Bronchial epithelial cell (primary cell): ENCODE data around the gene COPRS. TPM values are rescaled to one million over a fixed set of nuclear protein-coding genes. Genes with fewer than 3 reads are reported as not detected.

Experiments used
- DNase-seq: peaks from one replicate; pipeline ENCODE4 v3.0.0-alpha.2; 2010; ENCODE audit warnings: low read depth
- FAIRE-seq: peaks from 2 replicates; lab custom pipeline; 2011; peaks lifted over from hg19 to GRCh38; lab: Jason Lieb, UNC
- H3K27me3 ChIP-seq: 2 replicates; pipeline ENCODE4 v1.5.1; 2011; ENCODE audit warnings: low read length; ENCODE audit not compliant: control insufficient read depth, insufficient read depth
- H3K36me3 ChIP-seq: 2 replicates; pipeline ENCODE4 v1.5.1; 2011; ENCODE audit warnings: low read length; ENCODE audit not compliant: control insufficient read depth, insufficient read depth
- H3K4me3 ChIP-seq: 2 replicates; pipeline ENCODE4 v1.5.1; 2011; ENCODE audit warnings: mild to moderate bottlenecking, low read depth, low read length, control low read depth
- total RNA-seq: library from RNA; depleted of rRNA; stranded (reverse); fragments of >200 nt; gene quantifications from 2 replicates; pipeline ENCODE4 v1.2.1, GENCODE V29; 2014
- TF ChIP-seq, protein P1 (sequence below): IDR thresholded peaks from 2 replicates; pipeline ENCODE4 v1.5.1; 2011; ENCODE audit warnings: mild to moderate bottlenecking, moderate library complexity, low read length, control low read depth, inconsistent platforms; ENCODE audit not compliant: insufficient read depth, severe bottlenecking

The COPRS gene
- total RNA-seq, 1 donor from 2014 or later = 78.7 TPM

DNA sequence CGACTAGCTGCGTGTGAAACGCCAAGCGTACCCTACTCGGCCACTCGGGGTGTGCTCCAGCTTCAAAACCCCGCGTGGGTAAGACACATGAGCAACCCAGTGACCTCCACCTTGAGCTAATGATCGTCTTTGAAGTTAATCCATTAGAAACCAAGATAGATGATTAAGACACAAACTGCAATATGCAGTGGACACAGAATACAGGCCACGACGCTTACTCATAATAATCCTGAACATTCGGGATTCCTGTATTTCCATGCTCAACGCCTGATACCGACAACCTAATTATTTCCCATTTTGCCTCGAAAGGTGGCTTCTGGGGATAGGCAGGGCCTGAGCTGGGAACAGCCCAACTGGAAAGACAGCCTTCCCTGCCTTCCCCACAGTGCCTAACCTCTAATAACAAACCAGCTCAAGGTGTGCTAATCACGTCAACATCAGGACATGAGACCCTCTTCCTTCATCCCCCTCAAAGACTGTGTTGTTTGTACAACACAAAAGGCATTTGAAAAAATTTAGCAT is 504 bp upstream of the COPRS start:
- DNase-seq (peak; percentile 38), FAIRE-seq (no peak)
- TF ChIP-seq, protein P1, sequence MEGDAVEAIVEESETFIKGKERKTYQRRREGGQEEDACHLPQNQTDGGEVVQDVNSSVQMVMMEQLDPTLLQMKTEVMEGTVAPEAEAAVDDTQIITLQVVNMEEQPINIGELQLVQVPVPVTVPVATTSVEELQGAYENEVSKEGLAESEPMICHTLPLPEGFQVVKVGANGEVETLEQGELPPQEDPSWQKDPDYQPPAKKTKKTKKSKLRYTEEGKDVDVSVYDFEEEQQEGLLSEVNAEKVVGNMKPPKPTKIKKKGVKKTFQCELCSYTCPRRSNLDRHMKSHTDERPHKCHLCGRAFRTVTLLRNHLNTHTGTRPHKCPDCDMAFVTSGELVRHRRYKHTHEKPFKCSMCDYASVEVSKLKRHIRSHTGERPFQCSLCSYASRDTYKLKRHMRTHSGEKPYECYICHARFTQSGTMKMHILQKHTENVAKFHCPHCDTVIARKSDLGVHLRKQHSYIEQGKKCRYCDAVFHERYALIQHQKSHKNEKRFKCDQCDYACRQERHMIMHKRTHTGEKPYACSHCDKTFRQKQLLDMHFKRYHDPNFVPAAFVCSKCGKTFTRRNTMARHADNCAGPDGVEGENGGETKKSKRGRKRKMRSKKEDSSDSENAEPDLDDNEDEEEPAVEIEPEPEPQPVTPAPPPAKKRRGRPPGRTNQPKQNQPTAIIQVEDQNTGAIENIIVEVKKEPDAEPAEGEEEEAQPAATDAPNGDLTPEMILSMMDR = no peak
- Histone ChIP-seq H3K4me3 (peak overlapping the region; percentile 38), H3K36me3 (peaks cover 7% of the 10 kb centered on the region), H3K27me3 (no peaks in the 10 kb centered on the region)

DNA sequence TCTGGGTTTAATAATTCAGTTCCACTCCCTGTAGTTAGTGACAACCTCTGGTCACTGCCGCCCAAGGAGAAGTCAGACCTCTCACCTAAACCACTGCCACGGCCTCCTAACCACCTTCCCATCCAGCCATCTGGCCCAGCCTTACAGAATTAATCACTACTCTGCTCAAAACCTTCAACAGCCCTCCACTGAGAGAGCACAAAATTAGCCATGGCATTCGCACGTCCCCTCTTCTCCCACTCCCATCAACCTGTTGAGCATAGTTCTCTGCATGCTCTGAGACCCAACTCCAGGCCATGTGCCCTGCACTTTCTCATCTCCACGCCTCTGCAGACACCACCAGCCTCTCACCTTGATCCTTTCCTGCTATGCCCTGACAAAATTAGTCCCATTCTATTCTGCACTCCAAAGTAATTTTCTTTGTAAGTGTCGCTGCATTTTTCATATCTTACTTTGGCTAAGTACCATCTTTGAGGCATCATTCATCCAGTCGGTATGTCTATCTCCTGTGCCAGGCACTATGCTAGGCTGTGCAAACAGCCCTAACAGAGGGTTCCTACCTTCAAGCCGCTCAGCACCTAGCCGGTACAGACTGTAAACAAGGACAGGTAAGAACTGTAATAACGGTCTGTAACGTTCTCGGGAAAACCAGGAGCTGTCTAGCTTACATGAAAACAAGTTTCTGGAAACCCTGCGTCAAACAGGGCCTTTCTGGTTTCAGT is 963 bp downstream of the COPRS start:
- DNase-seq (peak; percentile 20), FAIRE-seq (peak; percentile 73)
- H3K27me3 ChIP-seq = no peaks in the 10 kb centered on the region
- peak overlapping the region; percentile 66 for H3K4me3 ChIP-seq
- H3K36me3 ChIP-seq = peaks cover 4% of the 10 kb centered on the region
- TF ChIP-seq, protein P1 = no peak

DNA sequence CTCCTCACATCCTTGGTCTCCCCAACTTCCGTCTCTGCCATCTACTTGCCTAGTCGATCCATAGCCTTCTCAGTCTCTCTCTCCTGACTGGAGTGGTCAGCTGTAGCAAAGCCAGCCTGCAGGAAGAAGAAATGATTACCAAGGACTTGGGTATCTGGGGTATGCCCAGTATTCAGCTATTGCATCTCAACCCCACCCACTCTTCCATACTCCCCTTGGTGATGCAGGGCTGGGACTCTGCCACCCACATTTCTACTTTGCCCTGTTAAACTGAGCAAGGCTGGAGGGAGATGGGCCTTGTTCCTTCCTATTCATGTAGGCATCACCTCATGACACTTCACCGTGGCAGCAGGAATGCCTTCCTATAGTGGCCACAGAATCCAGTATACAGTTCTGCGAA is 2.3 kb downstream of the COPRS start:
- Histone ChIP-seq H3K36me3 (peaks cover 6% of the 10 kb centered on the region), H3K4me3 (no peak overlapping the region), H3K27me3 (no peaks in the 10 kb centered on the region)
- FAIRE-seq (no peak), DNase-seq (no peak)
- TF ChIP-seq, protein P1 = no peak

DNA sequence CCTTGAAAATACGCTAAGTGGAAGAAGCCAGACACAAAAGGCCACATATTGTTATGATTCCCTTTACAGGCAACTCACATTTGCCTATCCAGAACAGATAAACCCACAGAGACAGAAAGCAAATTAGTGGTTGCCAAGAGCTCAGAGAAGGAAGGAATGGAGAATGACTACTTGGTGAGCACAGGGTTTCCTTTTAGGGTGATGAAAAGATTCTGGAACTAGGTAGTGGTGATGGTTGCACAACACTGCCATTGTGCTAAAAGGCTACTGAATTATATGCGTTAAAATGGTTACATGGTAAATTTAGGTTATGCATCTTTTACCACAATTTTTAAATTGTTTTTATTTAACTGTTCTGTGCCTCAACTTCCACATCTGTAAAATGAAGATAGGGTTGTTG is 4.4 kb downstream of the COPRS start:
- Histone ChIP-seq H3K36me3 (peaks cover 7% of the 10 kb centered on the region), H3K27me3 (no peaks in the 10 kb centered on the region), H3K4me3 (no peak overlapping the region)
- no peak for DNase-seq
- FAIRE-seq = no peak
- TF ChIP-seq, protein P1 = no peak

DNA sequence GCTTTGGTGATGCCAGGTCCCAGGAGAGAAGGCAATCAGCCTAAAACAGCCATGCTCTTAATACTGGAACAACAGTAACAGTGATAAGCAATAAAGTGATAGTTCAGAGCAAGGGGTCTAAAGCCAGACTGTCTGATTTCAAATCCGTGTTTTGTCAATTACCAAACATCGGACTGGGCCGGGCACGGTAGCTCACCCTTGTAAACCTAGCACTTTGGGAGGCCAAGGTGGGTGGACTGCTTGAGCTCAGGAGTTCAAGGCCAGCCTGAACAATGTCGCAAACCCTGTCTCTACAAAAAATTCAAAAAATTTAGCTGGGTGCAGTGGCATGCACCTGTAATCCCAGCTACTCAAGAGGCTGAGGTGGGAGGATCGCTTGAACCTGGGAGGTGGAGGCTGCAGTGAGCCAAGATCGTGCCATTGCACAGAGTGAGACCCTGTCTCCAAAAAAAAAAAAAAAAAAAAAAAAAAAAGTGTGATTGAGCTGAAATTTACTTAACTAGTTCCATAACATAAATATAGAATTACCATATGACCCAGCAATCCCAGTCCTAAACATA is 5.1 kb downstream of the COPRS start:
- DNase-seq (no peak), FAIRE-seq (no peak)
- H3K36me3 ChIP-seq = peaks cover 7% of the 10 kb centered on the region
- no peak overlapping the region for H3K4me3 ChIP-seq
- TF ChIP-seq, protein P1 = no peak
- H3K27me3 ChIP-seq = no peaks in the 10 kb centered on the region
